Smooth muscle cell of the coronary artery (primary cell): ENCODE results near the gene BPHL. TPM values are rescaled to one million over a fixed set of nuclear protein-coding genes. Genes with fewer than 3 reads are reported as not detected.

Experiments used
- total RNA-seq: library from RNA; depleted of rRNA; stranded (reverse); fragments of >200 nt; gene quantifications from 2 replicates; pipeline ENCODE4 v1.2.3, GENCODE V29; 2014; ENCODE audit warnings: low replicate concordance

BPHL gene
- total RNA-seq: 12.4 and 15.2 TPM in 2 replicates

GRCh38 chr6:3118353-3119039 lies at the start of gene BPHL:
TSS of gene BPHL (plus strand) at chr6:3118711. CDS start at chr6:3118741, 30 bp downstream.

DNA sequence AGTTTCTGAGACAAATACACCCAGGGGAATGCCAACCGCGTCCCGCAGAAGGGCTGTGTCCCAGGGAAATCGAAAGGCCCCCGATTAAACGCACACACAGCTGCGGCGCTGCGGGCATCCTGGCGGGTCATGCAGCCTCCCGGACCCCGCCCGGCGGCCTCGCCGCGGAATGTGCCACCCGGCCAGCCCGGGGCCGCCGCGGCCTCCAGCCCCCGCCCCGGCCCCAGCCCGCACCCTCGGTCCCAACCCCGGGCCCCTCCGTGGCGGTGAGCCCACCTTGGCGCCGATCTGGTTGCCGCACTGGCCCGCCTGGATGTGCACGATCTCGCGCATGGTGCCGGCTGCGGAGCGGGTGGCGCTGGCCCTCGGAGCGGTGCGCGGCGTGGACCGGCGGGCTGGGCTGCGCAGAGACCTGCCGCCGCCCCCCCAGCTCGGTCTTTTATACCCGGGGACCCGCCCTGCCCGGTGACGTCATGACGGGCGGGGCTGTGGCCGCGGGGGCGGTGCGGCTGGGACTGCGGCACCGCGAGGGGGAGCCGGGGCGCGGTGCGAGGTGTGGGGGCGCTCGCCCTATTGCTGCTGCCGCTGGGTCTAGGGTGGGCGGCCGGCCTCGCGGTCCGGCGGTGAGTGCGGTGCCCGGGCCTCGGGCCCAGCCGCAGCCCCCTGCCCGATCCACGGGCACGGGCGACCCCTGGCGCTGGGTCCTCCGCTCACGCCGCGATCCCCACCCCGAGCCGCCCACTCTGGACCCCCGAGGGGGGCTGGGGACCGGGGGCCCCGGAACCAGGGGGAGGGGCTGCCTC lies 38.8 kb downstream of the BPHL start, which contains the start of gene TUBB2A:
Gene TUBB2A (minus strand): TSS at position 414 of the 803 bp plus-strand sequence. CDS start 81 bp downstream, at position 333.

Other genes with a start within 250 kb of the BPHL start
- gene SERPINB9, start 215.4 kb upstream of the BPHL start, total RNA-seq: 3.3 and 6.7 TPM in 2 replicates
- gene SERPINB6, start 147.1 kb upstream of the BPHL start, total RNA-seq: 49.3 and 106 TPM in 2 replicates
- gene NQO2, start 118.8 kb upstream of the BPHL start, total RNA-seq: 44.7 and 55.5 TPM in 2 replicates
- gene RIPK1, start 50.2 kb upstream of the BPHL start, total RNA-seq: 16.2 and 21.3 TPM in 2 replicates
- 102 and 120 TPM in 2 replicates for gene TUBB2A, start 38.8 kb downstream of the BPHL start, total RNA-seq
- gene TUBB2B, start 108.9 kb downstream of the BPHL start, total RNA-seq: 4.1 and 6.3 TPM in 2 replicates
- 36.7 and 45.8 TPM in 2 replicates for gene PSMG4, start 140.2 kb downstream of the BPHL start, total RNA-seq